DOHH2 (cell line): Measurements from ENCODE around the gene MYO1D.
A peak's percentile ranks its signal among the peaks of the same experiment; 100 is the strongest.

Source experiments
- CTCF ChIP-seq: fragments of 200-600 bp; sonication (generic); IDR thresholded peaks from one replicate; pipeline ENCODE4 v1.5.1; 2014; ENCODE audit warnings: antibody characterized with exemption, mild to moderate bottlenecking, low read depth, low read length; ENCODE audit not compliant: poor library complexity, severe bottlenecking
- EZH2phosphoT487 ChIP-seq: fragments of 200-600 bp; sonication (generic); IDR thresholded peaks from 2 replicates; pipeline ENCODE4 v1.6.1; 2017; ENCODE audit warnings: borderline replicate concordance, mild to moderate bottlenecking, antibody characterized with exemption, low read length, moderate library complexity, mixed read lengths

- TF ChIP-seq CTCF (peak; percentile 56), EZH2phosphoT487 (no peak; the same call in 1 of the 2 replicates)
Observed at GRCh38 chr17:32876417-32877163, at the start of gene MYO1D.
